ENCODE measurements around the gene CIAPIN1.

The CIAPIN1 gene

GRCh38 chr16:57486858-57487834 lies 40.0 kb upstream of the CIAPIN1 start:
- TF ChIP-seq POLR2AphosphoS5 (IDR thresholded peaks at IDR 0.05; ENCODE audit: low read depth) (no peak), SPI1 (IDR thresholded peaks at IDR 0.05; ENCODE audit: borderline replicate concordance, low read depth) (no peak)
- DNase-seq (ENCODE audit: low read depth in 1 of 2, low spot score in 1 of 2) = no peak
- Histone ChIP-seq H3K4me3 (replicated peaks; ENCODE audit: insufficient read depth, low read length) (no peak overlapping the region), H3K27me3 (ENCODE audit: insufficient read depth, poor library complexity, severe bottlenecking) (no peaks in the 10 kb centered on the region), H3K27ac (replicated peaks) (no peak overlapping the region)

DNA sequence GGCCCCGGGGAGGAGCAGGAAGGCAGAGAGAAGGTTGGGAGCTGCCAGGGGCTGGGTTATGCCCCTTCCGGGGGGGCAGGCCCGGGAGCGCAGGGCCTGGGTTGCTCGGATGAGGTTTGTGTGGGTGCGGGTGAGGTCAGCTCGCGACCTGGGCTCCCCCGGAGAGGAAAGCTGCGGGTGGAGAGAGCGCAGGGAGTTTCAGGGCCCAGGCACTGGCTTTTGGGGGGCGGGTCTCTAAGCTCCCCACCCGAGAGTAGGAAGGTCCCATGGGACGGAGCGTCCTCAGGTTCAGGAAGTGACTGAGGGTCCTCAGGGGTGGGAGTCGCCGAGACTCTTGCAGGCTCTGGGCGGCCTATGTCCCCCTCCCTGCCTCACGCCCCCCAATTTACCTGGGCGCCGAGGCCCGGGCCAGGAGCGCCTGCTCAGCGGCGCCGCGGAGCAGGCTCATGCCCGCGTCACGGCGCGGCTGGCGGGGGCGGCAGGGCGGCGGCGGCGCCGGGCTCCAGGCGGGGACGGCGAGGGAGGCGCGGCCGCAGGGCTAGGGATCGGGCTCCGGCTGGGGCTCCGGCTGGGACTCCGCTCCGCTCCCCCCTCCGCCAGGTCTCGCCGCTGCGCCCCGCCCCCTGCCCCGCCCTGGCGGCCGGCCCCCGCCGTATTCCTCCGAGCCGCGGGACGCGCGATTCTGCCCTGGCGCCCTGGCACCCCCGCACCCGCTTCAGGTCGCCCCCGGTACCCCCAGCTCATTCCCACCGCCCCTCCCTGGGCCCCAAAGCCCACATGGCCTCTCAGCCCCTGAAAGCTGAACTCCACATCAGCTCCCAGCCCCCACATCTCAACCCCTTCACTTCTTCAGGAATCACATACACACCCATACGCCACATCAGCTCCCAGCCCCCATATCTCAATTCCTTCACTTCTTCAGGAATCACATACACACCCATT lies 39.0 kb upstream of the CIAPIN1 start, which contains the start of gene DOK4:
TSS of gene DOK4 (minus strand) at position 578 of the 942 bp plus-strand sequence. CDS start 6,986 bp downstream, outside the sequence.
- no peak within 1 kb of the TSS for H3K27ac ChIP-seq (replicated peaks)
- peak in 1 of 2 experiments; percentile 61 for DNase-seq (ENCODE audit: low read depth in 1 of 2, low spot score in 1 of 2)
- no peak for TF ChIP-seq POLR2AphosphoS5 (IDR thresholded peaks at IDR 0.05; ENCODE audit: low read depth)
- TF ChIP-seq CTCF (IDR thresholded peaks at IDR 0.05; ENCODE audit: insufficient read depth, low read length) = no peak
- TF ChIP-seq SPI1 (IDR thresholded peaks at IDR 0.05; ENCODE audit: borderline replicate concordance, low read depth) = no peak
- no peak for TF ChIP-seq GABPA (IDR thresholded peaks at IDR 0.05; ENCODE audit: low read depth)
- TF ChIP-seq REST (IDR thresholded peaks at IDR 0.05; ENCODE audit: insufficient replicate concordance, low read depth) = no peak

DNA sequence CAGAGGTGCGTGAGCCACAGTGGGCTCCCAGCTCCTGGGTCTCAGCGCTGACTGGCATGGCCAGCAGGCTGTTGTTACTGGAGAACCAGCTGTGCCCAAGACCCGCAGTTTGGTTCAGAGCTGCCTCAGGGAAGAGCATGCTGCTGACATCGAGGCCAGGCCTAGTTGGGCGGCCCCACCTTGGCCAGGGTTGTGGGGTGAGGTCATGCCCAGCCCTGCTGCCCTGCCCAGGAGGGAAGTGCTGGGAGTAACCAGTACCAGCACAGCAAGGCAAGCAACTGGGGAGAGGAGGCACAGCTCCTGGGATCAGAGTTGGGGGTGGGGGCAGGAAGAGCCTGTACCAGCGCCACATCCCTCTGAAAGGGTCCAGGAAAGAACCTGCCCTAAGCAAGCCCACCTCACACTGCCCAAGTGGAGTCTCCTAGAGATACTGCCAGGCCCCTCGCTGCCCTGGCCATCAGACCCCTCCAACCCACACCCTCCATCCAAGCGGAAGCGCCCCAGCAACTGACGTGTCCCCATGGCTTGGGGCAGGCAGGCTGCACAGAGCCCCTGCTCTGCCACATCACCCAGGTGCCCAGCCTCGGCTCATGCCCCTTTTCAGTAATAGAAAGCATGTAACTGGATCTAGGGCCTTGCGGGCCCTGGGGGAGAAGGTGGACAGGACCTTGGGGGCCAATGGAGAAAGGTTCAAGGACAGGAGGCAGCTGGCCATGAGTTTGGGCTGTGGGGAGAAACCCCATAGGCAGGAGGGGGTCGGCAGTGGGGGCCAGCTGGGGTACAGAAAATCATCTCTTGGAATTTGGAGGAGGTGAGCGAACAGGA lies 38.1 kb upstream of the CIAPIN1 start:
- H3K27ac ChIP-seq (replicated peaks) = no peak overlapping the region
- TF ChIP-seq GABPA (IDR thresholded peaks at IDR 0.05; ENCODE audit: low read depth) = no peak
- H3K27me3 ChIP-seq (ENCODE audit: insufficient read depth, poor library complexity, severe bottlenecking) = no peaks in the 10 kb centered on the region
- no peak for DNase-seq (ENCODE audit: low read depth in 1 of 2, low spot score in 1 of 2)
- no peak overlapping the region for H3K4me3 ChIP-seq (replicated peaks; ENCODE audit: insufficient read depth, low read length)

More for the DNA sequence above, 39.0 kb upstream of the CIAPIN1 start, which contains the start of gene DOK4:
- peak within 1 kb of the TSS; percentile 50 for H3K4me3 ChIP-seq (replicated peaks; ENCODE audit: insufficient read depth, low read length)
- H3K27me3 ChIP-seq (ENCODE audit: insufficient read depth, poor library complexity, severe bottlenecking) = no peaks in the 10 kb centered on the region

- no peak overlapping the region for H3K27ac ChIP-seq (replicated peaks)
- TF ChIP-seq SPI1 (IDR thresholded peaks at IDR 0.05; ENCODE audit: borderline replicate concordance, low read depth) = no peak
- no peak for TF ChIP-seq CTCF (IDR thresholded peaks at IDR 0.05; ENCODE audit: insufficient read depth, low read length)
- no peak for TF ChIP-seq GABPA (IDR thresholded peaks at IDR 0.05; ENCODE audit: low read depth)
- no peak for TF ChIP-seq REST (IDR thresholded peaks at IDR 0.05; ENCODE audit: insufficient replicate concordance, low read depth)
- no peak for TF ChIP-seq POLR2AphosphoS5 (IDR thresholded peaks at IDR 0.05; ENCODE audit: low read depth)
- H3K4me3 ChIP-seq (replicated peaks; ENCODE audit: insufficient read depth, low read length) = no peak overlapping the region
- DNase-seq (ENCODE audit: low read depth in 1 of 2, low spot score in 1 of 2) = no peak
- H3K27me3 ChIP-seq (ENCODE audit: insufficient read depth, poor library complexity, severe bottlenecking) = peaks cover 5% of the 10 kb centered on the region
Measured at GRCh38 chr16:57484515-57485005, 37.4 kb upstream of the CIAPIN1 start.
